H1 (cell line): ENCODE data around the gene OR10R2.

Experiments
- CEBPB ChIP-seq: IDR thresholded peaks from 2 replicates; pipeline ENCODE4 v1.6.1; 2012; ENCODE audit warnings: low read depth, low read length
- CHD2 ChIP-seq: IDR thresholded peaks from 2 replicates; pipeline ENCODE4 v1.6.1; 2012; ENCODE audit warnings: low read length, improper control_type of control experiment
- CTCF ChIP-seq, 3 experiments: IDR thresholded peaks; 1 replicate in 2 of 3; 2 replicates in 1 of 3; pipeline versions ENCODE4 v1.5.1 to v1.6.1; 2011; ENCODE audit warnings: low read length in 3 of 3, mild to moderate bottlenecking in 3 of 3, inconsistent platforms in 2 of 3, low read depth in 1 of 3, moderate library complexity in 1 of 3; ENCODE audit not compliant: insufficient read depth in 1 of 3; ENCODE audit errors: control extremely low read depth in 1 of 3
- EZH2 ChIP-seq: fragments of 200-600 bp; sonication (generic); IDR thresholded peaks from 2 replicates; pipeline ENCODE4 v1.7.1; 2012; ENCODE audit warnings: low read depth, mild to moderate bottlenecking, moderate library complexity, low read length, inconsistent platforms; ENCODE audit not compliant: severe bottlenecking
- JUN ChIP-seq: IDR thresholded peaks from 2 replicates; pipeline ENCODE4 v1.6.1; 2011; ENCODE audit warnings: low read depth, mild to moderate bottlenecking, improper control_type of control experiment, low read length
- POLR2A ChIP-seq, 2 experiments: IDR thresholded peaks; 1 replicate in 1 of 2; 2 replicates in 1 of 2; pipeline ENCODE4 v1.6.1; 2011; ENCODE audit warnings: low read depth in 2 of 2, low read length in 2 of 2, mild to moderate bottlenecking in 2 of 2; ENCODE audit errors: control extremely low read depth in 1 of 2
- POLR2AphosphoS5 ChIP-seq: IDR thresholded peaks from 2 replicates; pipeline ENCODE4 v1.6.1; 2011; ENCODE audit warnings: low read depth, low read length
- RAD21 ChIP-seq, 2 experiments: IDR thresholded peaks in 1 of 2; conservative IDR thresholded peaks in 1 of 2; 2 replicates each; pipeline ENCODE4 v1.6.1; 2011; ENCODE audit warnings: low read depth in 2 of 2, low read length in 2 of 2, improper control_type of control experiment in 1 of 2, inconsistent platforms in 1 of 2, mild to moderate bottlenecking in 1 of 2, moderate library complexity in 1 of 2
- RXRA ChIP-seq: IDR thresholded peaks from 2 replicates; pipeline ENCODE4 v1.6.1; 2011; ENCODE audit warnings: low read depth, mild to moderate bottlenecking, low read length, moderate library complexity; ENCODE audit not compliant: insufficient read depth
- SUZ12 ChIP-seq: fragments of 200-600 bp; sonication (generic); IDR thresholded peaks from 2 replicates; pipeline ENCODE4 v1.6.1; 2012; ENCODE audit warnings: mild to moderate bottlenecking, inconsistent platforms, low read length, moderate library complexity, mixed read lengths
- TAF1 ChIP-seq: IDR thresholded peaks from 2 replicates; pipeline ENCODE4 v1.6.1; 2011; ENCODE audit warnings: mild to moderate bottlenecking, low read depth, low read length
- USF2 ChIP-seq: IDR thresholded peaks from 2 replicates; pipeline ENCODE4 v1.6.1; 2011; ENCODE audit warnings: low read length, improper control_type of control experiment
- TF ChIP-seq, protein P1 (sequence below): IDR thresholded peaks from 2 replicates; pipeline ENCODE4 v1.6.1; 2011; ENCODE audit warnings: low read depth, mild to moderate bottlenecking, low read length; ENCODE audit not compliant: insufficient read depth

- TF ChIP-seq, protein P1, sequence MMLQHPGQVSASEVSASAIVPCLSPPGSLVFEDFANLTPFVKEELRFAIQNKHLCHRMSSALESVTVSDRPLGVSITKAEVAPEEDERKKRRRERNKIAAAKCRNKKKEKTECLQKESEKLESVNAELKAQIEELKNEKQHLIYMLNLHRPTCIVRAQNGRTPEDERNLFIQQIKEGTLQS: no peak
- TF ChIP-seq POLR2AphosphoS5 (no peak), CEBPB (no peak), RAD21 (IDR thresholded peaks at IDR 0.05 in 1 of 2, conservative IDR thresholded peaks at IDR 0.05 in 1 of 2; ENCODE audit: low read depth in 2 of 2, low read length in 2 of 2) (peak; percentile 93 to 95), CTCF (IDR thresholded peaks at IDR 0.05; ENCODE audit: control extremely low read depth in 1 of 3, insufficient read depth in 1 of 3, low read depth in 1 of 3, low read length in 3 of 3) (peak; percentile 50 to 84 (median 84)), TAF1 (no peak), EZH2 (no peak), POLR2A (IDR thresholded peaks at IDR 0.05; ENCODE audit: control extremely low read depth in 1 of 2, low read depth in 2 of 2, low read length in 2 of 2) (no peak), CHD2 (no peak), SUZ12 (no peak), USF2 (no peak), JUN (no peak), RXRA (no peak)
Measured at GRCh38 chr1:158506369-158506987, 34.5 kb downstream of the OR10R2 start.
